ENCODE results near the gene DDX52. TPM values are rescaled to one million over a fixed set of nuclear protein-coding genes. Genes with fewer than 3 reads are reported as not detected.
"Not testable (repeated sequence)": the region's sequence is repeated elsewhere in the genome, so short reads cannot be mapped to it uniquely, and the experiment has no call there.

The DDX52 gene
- total RNA-seq, 4 donors from 2014 or later, result 13.1 to 16.9 (median 14.7) TPM

GRCh38 chr17:37614391-37614790 is 28.9 kb downstream of the DDX52 start:
- intact Hi-C loops (cut with DNase I; ENCODE audit: low total_unique reads), result no loop called here
- no peak for DNase-seq
- Histone ChIP-seq H3K4me3 (no peak overlapping the region), H3K27me3 (no peaks in the 10 kb centered on the region), H3K9me3 (no peaks in the 10 kb centered on the region), H3K4me1 (peaks cover 0 to 3% of the 10 kb centered on the region in 2 donors), H3K27ac (no peak overlapping the region), H3K36me3 (peaks cover 0 to 58% of the 10 kb centered on the region in 2 donors)
- in situ Hi-C loops (cut with MboI; ENCODE audit: low sequenced_read_pairs in 4 of 4), result loop anchor here in 1 of 4 donors (25.0 kb wide), 1 partner anchor 1077 kb away; the partner anchor contains the start of genes GGNBP2, MYO19 and PIGW
- TF ChIP-seq POLR2A (IDR thresholded peaks at IDR 0.05), result no peak
- no peak for TF ChIP-seq CTCF (IDR thresholded peaks at IDR 0.05 in 4 of 5, conservative IDR thresholded peaks at IDR 0.05 in 1 of 5)
- ATAC-seq, result no peak

- peak overlapping the region in 1 of 4 donors; percentile 98 for H3K27ac ChIP-seq
- DNase-seq (no peak), ATAC-seq (no peak)
- no peaks in the 10 kb centered on the region for H3K27me3 ChIP-seq
- no peak overlapping the region for H3K4me3 ChIP-seq
- in situ Hi-C loops (cut with MboI; ENCODE audit: low sequenced_read_pairs in 4 of 4), result loop anchor here in 1 of 4 donors (25.0 kb wide), 1 partner anchor 1074 kb away; the partner anchor contains the start of genes GGNBP2, MYO19 and PIGW
- TF ChIP-seq POLR2A (IDR thresholded peaks at IDR 0.05) (no peak), CTCF (IDR thresholded peaks at IDR 0.05 in 4 of 5, conservative IDR thresholded peaks at IDR 0.05 in 1 of 5) (no peak)
- H3K4me1 ChIP-seq, result peaks cover 22 to 27% of the 10 kb centered on the region in 2 donors
- intact Hi-C loops (cut with DNase I; ENCODE audit: low total_unique reads), result no loop called here
- H3K9me3 ChIP-seq, result no peaks in the 10 kb centered on the region
- peaks cover 0 to 26% of the 10 kb centered on the region in 2 donors for H3K36me3 ChIP-seq
Observed at GRCh38 chr17:37610971-37611370, 32.3 kb downstream of the DDX52 start.

GRCh38 chr17:37610041-37610420 is 33.2 kb downstream of the DDX52 start:
- ATAC-seq; DNase-seq; intact Hi-C loops (cut with DNase I; ENCODE audit: low total_unique reads); H3K9me3 ChIP-seq; H3K27me3 ChIP-seq: not testable (repeated sequence)
- peaks cover 0 to 21% of the 10 kb centered on the region in 2 donors for H3K36me3 ChIP-seq
- H3K4me1 ChIP-seq, result peaks cover 28 to 30% of the 10 kb centered on the region in 2 donors
- peak overlapping the region; percentile 79 to 98 (median 86) for H3K4me3 ChIP-seq
- H3K27ac ChIP-seq, result peak overlapping the region; percentile 90 to 98 (median 91)
- in situ Hi-C loops (cut with MboI; ENCODE audit: low sequenced_read_pairs in 4 of 4), result loop anchor here in 1 of 4 donors (25.0 kb wide), 1 partner anchor 1073 kb away; the partner anchor contains the start of genes GGNBP2, MYO19 and PIGW

- Histone ChIP-seq H3K36me3 (peaks cover 0 to 14% of the 10 kb centered on the region in 2 donors), H3K9me3 (no peaks in the 10 kb centered on the region), H3K4me3 (peak within 1 kb of the TSS; percentile 79 to 98 (median 86)), H3K27ac (peak within 1 kb of the TSS; percentile 90 to 98 (median 91)), H3K27me3 (no peaks in the 10 kb centered on the region), H3K4me1 (peaks cover 28 to 30% of the 10 kb centered on the region in 2 donors)
- ATAC-seq (peak; percentile 97 to 98), DNase-seq (peak; percentile 90 to 93)
- TF ChIP-seq POLR2A (IDR thresholded peaks at IDR 0.05) (peak; percentile 79 to 84), CTCF (IDR thresholded peaks at IDR 0.05 in 4 of 5, conservative IDR thresholded peaks at IDR 0.05 in 1 of 5) (peak in 3 of 5 experiments; percentile 8 to 45 (median 14))
- intact Hi-C loops (cut with DNase I; ENCODE audit: low total_unique reads), result loop anchor here (2.0 kb wide), 1 partner anchor 33 kb away; the partner anchor contains the start of gene DDX52
- in situ Hi-C loops (cut with MboI; ENCODE audit: low sequenced_read_pairs in 4 of 4), result loop anchor here in 1 of 4 donors (25.0 kb wide), 1 partner anchor 1072 kb away; the partner anchor contains the start of genes GGNBP2, MYO19 and PIGW
Observed at GRCh38 chr17:37609170-37610040, 33.8 kb downstream of the DDX52 start, which contains the start of gene SYNRG. Gene SYNRG, minus strand, starts transcription at chr17:37609418. Its CDS starts 63 bp downstream, at chr17:37609355.

Data from gastrocnemius medialis (tissue), 4 donors.